GM19328 (cell line): ENCODE data around the gene PTPN12.
"Not testable (repeated sequence)": the region's sequence is repeated elsewhere in the genome, so short reads cannot be mapped to it uniquely, and the experiment has no call there.

Experiments
- ATAC-seq: cut with Tn5 transposase; IDR thresholded peaks from one replicate; pipeline ENCODE4 v1.9.1; 2021; ENCODE audit warnings: mild to moderate bottlenecking, moderate library complexity; ENCODE audit not compliant: unreplicated experiment

The PTPN12 gene

GRCh38 chr7:77537778-77538280, 734 bp downstream of the PTPN12 start:
- no peak for ATAC-seq

GRCh38 chr7:77538281-77539212, 1.5 kb downstream of the PTPN12 start:
- no peak for ATAC-seq

GRCh38 chr7:77540402-77540822, 3.3 kb downstream of the PTPN12 start:
- no peak for ATAC-seq

DNA sequence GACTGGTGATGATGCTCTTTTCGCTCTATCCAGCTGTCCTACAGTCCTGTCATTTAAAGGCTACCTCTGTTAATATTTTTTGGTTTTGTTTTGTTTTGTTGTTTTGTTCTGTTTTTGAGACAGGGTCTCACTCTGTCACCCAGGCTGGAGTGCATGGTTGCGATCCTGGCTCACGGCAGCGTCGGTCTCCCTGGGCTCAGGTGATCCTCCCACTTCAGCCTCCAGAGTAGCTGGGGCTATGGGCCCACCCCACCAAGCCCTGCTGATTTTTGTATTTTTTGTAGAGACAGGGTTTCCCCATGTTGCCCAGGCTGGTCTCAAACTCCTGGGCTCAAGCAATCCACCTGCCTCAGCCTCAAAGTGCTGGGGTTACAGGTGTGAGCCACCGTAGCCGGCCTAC, 3.9 kb downstream of the PTPN12 start:
- not testable (repeated sequence) for ATAC-seq

- no peak for ATAC-seq
Observed at GRCh38 chr7:77542409-77542808, 5.3 kb downstream of the PTPN12 start.

GRCh38 chr7:77542895-77543294, 5.8 kb downstream of the PTPN12 start:
- no peak for ATAC-seq

- ATAC-seq, result no peak
Observed at GRCh38 chr7:77543910-77544309, 6.8 kb downstream of the PTPN12 start.

- ATAC-seq, result no peak
Observed at GRCh38 chr7:77544518-77544917, 7.4 kb downstream of the PTPN12 start.

GRCh38 chr7:77548206-77548605, 11.1 kb downstream of the PTPN12 start:
- ATAC-seq, result no peak

GRCh38 chr7:77549106-77549870, 12.2 kb downstream of the PTPN12 start:
- ATAC-seq, result no peak

DNA sequence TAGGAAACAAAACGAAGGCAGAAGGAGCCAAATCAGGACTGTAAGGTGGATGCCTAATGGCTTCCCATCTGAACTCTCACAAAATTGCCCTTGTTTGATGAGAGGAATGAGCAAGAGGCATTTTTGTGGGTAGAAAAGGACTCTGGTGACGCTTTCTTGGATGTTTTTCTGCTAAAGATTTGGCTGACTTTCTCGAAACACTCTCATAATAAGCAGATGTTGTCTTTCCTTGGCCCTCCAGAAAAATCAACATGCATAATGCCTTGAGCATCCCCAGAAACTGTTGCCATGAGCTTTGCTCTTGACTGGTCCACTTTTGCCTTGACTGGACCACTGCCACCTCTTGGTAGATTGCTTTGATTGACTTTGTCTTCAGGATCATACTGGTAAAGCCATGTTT, 13.5 kb downstream of the PTPN12 start:
- ATAC-seq, result no peak

GRCh38 chr7:77553123-77553522, 16.0 kb downstream of the PTPN12 start:
- ATAC-seq, result no peak

- ATAC-seq, result no peak
Observed at GRCh38 chr7:77558284-77558967, 21.3 kb downstream of the PTPN12 start.

DNA sequence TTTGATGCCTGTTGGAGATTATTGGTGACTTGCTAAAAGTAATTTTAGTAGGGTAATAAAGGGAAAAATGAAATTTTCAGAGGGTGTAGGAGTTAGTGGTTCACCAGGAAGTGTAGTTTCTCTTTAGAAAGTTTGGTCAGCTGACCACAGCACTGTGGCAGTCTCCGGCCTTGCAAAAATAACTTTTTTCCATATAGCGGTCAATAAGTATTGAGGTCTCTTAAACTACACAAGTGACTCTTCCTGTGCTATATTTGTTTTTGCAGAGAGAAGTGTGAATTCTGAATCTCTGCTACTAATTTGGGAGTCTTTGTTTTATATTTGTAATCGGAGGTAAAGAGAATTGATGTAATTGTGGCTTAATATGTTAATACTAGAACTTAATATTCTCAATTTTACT, 24.3 kb downstream of the PTPN12 start:
- peak; percentile 82 for ATAC-seq

GRCh38 chr7:77563275-77563674, 26.2 kb downstream of the PTPN12 start:
- ATAC-seq, result no peak

GRCh38 chr7:77565917-77566316, 28.8 kb downstream of the PTPN12 start:
- ATAC-seq, result no peak

GRCh38 chr7:77566421-77566820, 29.3 kb downstream of the PTPN12 start:
- ATAC-seq, result no peak

- ATAC-seq, result no peak
Observed at GRCh38 chr7:77569514-77570232, 32.6 kb downstream of the PTPN12 start.

GRCh38 chr7:77570330-77571011, 33.4 kb downstream of the PTPN12 start:
- ATAC-seq, result no peak

- no peak for ATAC-seq
Observed at GRCh38 chr7:77571801-77572200, 34.7 kb downstream of the PTPN12 start.
